Lung (tissue), 12 donors: Measurements from ENCODE around the gene PTTG1IP2. TPM values are rescaled to one million over a fixed set of nuclear protein-coding genes. Genes with fewer than 3 reads are reported as not detected.

Source experiments
- ATAC-seq: fragments of 200-7000 bp; cut with Tn5 transposase; one replicate; pipeline ENCODE4 v1.9.1; 2020; ENCODE audit warnings: moderate number of reproducible peaks; ENCODE audit not compliant: insufficient read depth, low FRiP score
- DNase-seq, 3 donors: peaks; one replicate each; pipeline ENCODE4 v3.0.0-alpha.2; 2013 to 2017
- H3K27ac ChIP-seq, 2 donors: one replicate each; pipeline ENCODE4 v1.5.1; 2013; ENCODE audit warnings: mild to moderate bottlenecking in 2 of 2, moderate library complexity in 2 of 2, control low read depth in 1 of 2, inconsistent platforms in 1 of 2, low read depth in 1 of 2, low read length in 1 of 2
- H3K27me3 ChIP-seq, 3 donors: one replicate each; pipeline ENCODE4 v1.5.1; 2013; ENCODE audit warnings: low read length in 2 of 3; ENCODE audit not compliant: control insufficient read depth in 3 of 3, insufficient read depth in 3 of 3
- H3K36me3 ChIP-seq, 4 donors: one replicate each; pipeline ENCODE4 v1.5.1; 2013; ENCODE audit warnings: low read length in 4 of 4, mild to moderate bottlenecking in 1 of 4, moderate library complexity in 1 of 4; ENCODE audit not compliant: control insufficient read depth in 4 of 4, insufficient read depth in 4 of 4
- H3K4me1 ChIP-seq, 5 donors: one replicate each; pipeline ENCODE4 v1.5.1; 2013; ENCODE audit warnings: low read length in 5 of 5, mild to moderate bottlenecking in 2 of 5, moderate library complexity in 1 of 5; ENCODE audit not compliant: control insufficient read depth in 5 of 5, insufficient read depth in 5 of 5
- H3K4me3 ChIP-seq: one replicate; pipeline ENCODE4 v1.5.1; 2013; ENCODE audit warnings: mild to moderate bottlenecking, control low read depth, moderate library complexity
- H3K9ac ChIP-seq, 2 donors: one replicate each; pipeline ENCODE4 v1.5.1; 2013; ENCODE audit warnings: low read length in 2 of 2, control low read depth in 1 of 2; ENCODE audit not compliant: insufficient read depth in 1 of 2
- H3K9me3 ChIP-seq, 4 donors: one replicate each; pipeline ENCODE4 v1.5.1; 2013; ENCODE audit warnings: low read length in 3 of 4, mild to moderate bottlenecking in 1 of 4, moderate library complexity in 1 of 4; ENCODE audit not compliant: control insufficient read depth in 4 of 4, insufficient read depth in 3 of 4
- CTCF ChIP-seq: IDR thresholded peaks from 2 replicates; pipeline ENCODE4 v1.5.1; 2012; ENCODE audit warnings: mild to moderate bottlenecking; ENCODE audit errors: control extremely low read depth, extremely low read depth
- WGBS, 2 donors: extraction: QIAGEN DNeasy Blood & Tissue Kit; methylation state at CpG; one replicate each; pipeline ENCODE4 v1.1.7; 2013; 5-methylcytosine and 5-hydroxymethylcytosine counted together
- polyA plus RNA-seq, 2 donors: library from polyadenylated mRNA; stranded (reverse); fragments of 200-250 nt; gene quantifications; one replicate each; pipeline ENCODE4 v1.2.1, GENCODE V29; 2013
- total RNA-seq, 2 donors: library from RNA; depleted of rRNA in 1 of 2; stranded (reverse); fragments of >200 nt in 1 of 2; gene quantifications; one replicate each; pipeline ENCODE4 v1.2.1, GENCODE V29; 2014 to 2021
- donor health status: control.
- donor health status: control.
- donor health status: Bipolar disorder and iron deficiency.
- donor health status: healthy.
- donor health status: DM: yes; HTN: yes; CAD: no.

The PTTG1IP2 gene
- total and polyA plus RNA-seq, 4 donors, result 0.89 TPM; not detected in 3

- 63 to 88% methylated on average over 1 of the region's 1 CpG for WGBS, 2 donors
- DNase-seq (no peak), ATAC-seq (no peak)
- Histone ChIP-seq H3K9me3 (peaks cover 0 to under 1% (median 0%) of the 10 kb centered on the region in 4 donors), H3K36me3 (no peaks in the 10 kb centered on the region), H3K4me1 (no peaks in the 10 kb centered on the region), H3K27me3 (no peaks in the 10 kb centered on the region), H3K4me3 (no peak overlapping the region), H3K9ac (no peak overlapping the region), H3K27ac (no peak overlapping the region)
- no peak for TF ChIP-seq CTCF
These were observed 3.5 kb downstream of the PTTG1IP2 start for GRCh38 chr7:90472805-90473540.

- ATAC-seq (no peak), DNase-seq (no peak)
- no peaks in the 10 kb centered on the region for H3K4me1 ChIP-seq
- no peaks in the 10 kb centered on the region for H3K36me3 ChIP-seq
- H3K27me3 ChIP-seq, result no peaks in the 10 kb centered on the region
- no peak overlapping the region for H3K27ac ChIP-seq
- no peak for TF ChIP-seq CTCF
- no peak overlapping the region for H3K9ac ChIP-seq
- H3K4me3 ChIP-seq, result no peak overlapping the region
- H3K9me3 ChIP-seq, result no peaks in the 10 kb centered on the region
These were observed 4.4 kb downstream of the PTTG1IP2 start for GRCh38 chr7:90473814-90474213.

GRCh38 chr7:90474284-90475210, 5.1 kb downstream of the PTTG1IP2 start:
- H3K27ac ChIP-seq, result no peak overlapping the region
- H3K9me3 ChIP-seq, result no peaks in the 10 kb centered on the region
- H3K4me3 ChIP-seq, result no peak overlapping the region
- 75 to 87% methylated on average over 2 of the region's 2 CpGs for WGBS, 2 donors
- no peaks in the 10 kb centered on the region for H3K36me3 ChIP-seq
- H3K9ac ChIP-seq, result no peak overlapping the region
- ATAC-seq, result no peak
- no peaks in the 10 kb centered on the region for H3K27me3 ChIP-seq
- TF ChIP-seq CTCF, result no peak
- no peak for DNase-seq
- H3K4me1 ChIP-seq, result no peaks in the 10 kb centered on the region
